Adrenal gland (tissue), 12 donors: Measurements from ENCODE around the gene PTK6. TPM values are rescaled to one million over a fixed set of nuclear protein-coding genes. Genes with fewer than 3 reads are reported as not detected.

Source experiments
- DNase-seq, 7 donors: peaks; one replicate each; pipeline ENCODE4 v3.0.0-alpha.2; 2019 to 2020
- H3K27ac ChIP-seq, 5 donors: fragments of 200-600 bp; sonication (generic) in 4 of 5; 1 replicate in 3 of 5; 2 replicates in 2 of 5; pipeline versions ENCODE4 v1.5.1 to v1.8.0; 2016 to 2020; ENCODE audit warnings: mild to moderate bottlenecking in 1 of 5
- H3K27me3 ChIP-seq: fragments of 200-600 bp; 2 replicates; pipeline ENCODE4 v1.8.0; 2021
- H3K36me3 ChIP-seq, 2 donors: fragments of 200-600 bp; replicated peaks in 1 of 2; 1 replicate in 1 of 2; 2 replicates in 1 of 2; pipeline versions ENCODE4 v1.5.1 to v1.8.0; 2018 to 2022
- H3K4me1 ChIP-seq, 2 donors: fragments of 200-600 bp; replicated peaks in 1 of 2; 1 replicate in 1 of 2; 2 replicates in 1 of 2; pipeline versions ENCODE4 v1.5.1 to v1.8.0; 2018 to 2021
- H3K4me3 ChIP-seq, 4 donors: fragments of 200-600 bp; sonication (generic) in 3 of 4; one replicate each; pipeline ENCODE4 v1.5.1; 2016 to 2018
- H3K9me3 ChIP-seq, 3 donors: fragments of 200-600 bp; sonication (generic) in 1 of 3; replicated peaks in 1 of 3; 1 replicate in 2 of 3; 2 replicates in 1 of 3; pipeline versions ENCODE4 v1.5.1 to v1.8.0; 2016 to 2021
- POLR2A ChIP-seq, 2 donors: fragments of 450-650 bp; IDR thresholded peaks; one replicate each; pipeline ENCODE4 v1.6.1; 2017; ENCODE audit warnings: antibody characterized with exemption in 2 of 2, mild to moderate bottlenecking in 2 of 2, moderate library complexity in 1 of 2
- WGBS, 4 donors: extraction: QIAGEN DNeasy Blood & Tissue Kit in 2 of 4; methylation state at CpG; one replicate each; pipeline versions ENCODE4 v1.1.5 to v1.1.7; 2013 to 2017; 5-methylcytosine and 5-hydroxymethylcytosine counted together
- intact Hi-C, 2 donors: fragments of 100-400 bp; cut with DNase I; formaldehyde crosslinking; loops; one replicate each; pipeline versions ENCODE4 v1.14.1 to v1.15.0; 2022 to 2023
- polyA plus RNA-seq, 3 donors: library from polyadenylated mRNA; stranded (reverse); fragments of 200-250 nt in 2 of 3; fragments of 350-450 nt in 1 of 3; fragmentation: Illumina TruSeq in 1 of 3; extraction: RNeasy Lipid Tissue Mini Kit (QIAGEN cat#74804) in 1 of 3; gene quantifications; one replicate each; pipeline ENCODE4 v1.2.3, GENCODE V29; 2013 to 2014
- total RNA-seq, 9 donors: library from RNA; depleted of rRNA in 4 of 9; stranded (reverse); fragments of >200 nt in 4 of 9; fragments of 120-200 nt in 1 of 9; fragmentation: NEBNext Ultra II Directional in 1 of 9; extraction: Animal tissue kit (Norgen Biotek cat#: 25700) in 1 of 9; gene quantifications; one replicate each; pipeline versions ENCODE4 v1.1.0 to v1.2.4, GENCODE V29; 2013 to 2023
- TF ChIP-seq, protein P1 (sequence below), 6 experiments: fragments of 450-650 bp in 4 of 6; fragments of 200-600 bp in 2 of 6; sonication (generic) in 1 of 6; IDR thresholded peaks; 1 replicate in 5 of 6; 2 replicates in 1 of 6; pipeline versions ENCODE4 v1.5.1 to v1.8.0; 2016 to 2021; ENCODE audit warnings: antibody characterized with exemption in 6 of 6, mild to moderate bottlenecking in 2 of 6, moderate library complexity in 1 of 6
- donor health status: healthy with polysubstance abuse.
- donor health status: Bipolar disorder and iron deficiency.
- donor health status: DM: yes; HTN: yes; CAD: no.
- donor health status: DM: no; HTN: no; CAD: no.
- donor health status: DM: no; HTN: no; CAD: no.
- donor health status: DM: yes; HTN: yes; CAD: no.

The PTK6 gene
- total and polyA plus RNA-seq, 12 donors = 0.19 to 0.72 (median 0.36) TPM; not detected in 5

DNA sequence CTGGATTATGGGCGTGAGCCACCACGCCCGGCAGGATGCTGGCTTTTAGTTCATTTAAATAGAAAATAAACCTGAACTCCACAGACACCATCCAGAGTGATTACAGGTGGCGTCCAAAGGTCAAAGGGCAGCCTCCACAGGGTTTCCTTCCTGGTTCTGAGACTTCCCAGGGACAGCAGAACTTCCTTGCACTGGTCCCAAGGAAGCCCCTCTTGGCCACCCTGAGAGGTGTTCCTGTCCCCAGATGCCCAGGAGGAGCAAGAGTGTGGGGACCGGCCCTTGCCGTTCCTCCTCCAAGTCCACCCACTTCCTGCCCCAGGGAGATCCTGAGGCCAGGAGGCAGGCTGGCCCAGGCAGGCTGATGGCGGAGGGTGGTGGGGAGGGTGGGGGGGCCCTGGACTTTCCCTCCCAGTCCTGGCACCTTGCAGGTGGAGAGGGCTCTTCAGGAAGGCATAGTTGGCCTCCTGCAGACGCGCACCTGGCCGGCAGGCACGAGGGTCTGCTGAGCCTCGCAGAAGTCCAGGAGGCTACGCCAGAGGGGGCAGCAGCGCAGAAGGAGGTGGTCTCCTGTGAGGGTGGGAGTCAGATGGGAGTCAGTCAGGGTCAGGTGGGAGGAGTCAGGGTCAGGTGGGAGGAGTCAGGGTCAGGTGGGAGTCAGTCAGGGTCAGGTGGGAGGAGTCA is 21.8 kb upstream of the PTK6 start:
- Histone ChIP-seq H3K36me3 (peaks cover 0 to 32% of the 10 kb centered on the region in 2 donors), H3K4me1 (peaks cover 0 to under 1% of the 10 kb centered on the region in 2 donors), H3K27me3 (no peaks in the 10 kb centered on the region), H3K4me3 (no peak overlapping the region), H3K27ac (no peak overlapping the region), H3K9me3 (no peaks in the 10 kb centered on the region)
- no peak for TF ChIP-seq POLR2A (IDR thresholded peaks at IDR 0.05)
- TF ChIP-seq, protein P1, sequence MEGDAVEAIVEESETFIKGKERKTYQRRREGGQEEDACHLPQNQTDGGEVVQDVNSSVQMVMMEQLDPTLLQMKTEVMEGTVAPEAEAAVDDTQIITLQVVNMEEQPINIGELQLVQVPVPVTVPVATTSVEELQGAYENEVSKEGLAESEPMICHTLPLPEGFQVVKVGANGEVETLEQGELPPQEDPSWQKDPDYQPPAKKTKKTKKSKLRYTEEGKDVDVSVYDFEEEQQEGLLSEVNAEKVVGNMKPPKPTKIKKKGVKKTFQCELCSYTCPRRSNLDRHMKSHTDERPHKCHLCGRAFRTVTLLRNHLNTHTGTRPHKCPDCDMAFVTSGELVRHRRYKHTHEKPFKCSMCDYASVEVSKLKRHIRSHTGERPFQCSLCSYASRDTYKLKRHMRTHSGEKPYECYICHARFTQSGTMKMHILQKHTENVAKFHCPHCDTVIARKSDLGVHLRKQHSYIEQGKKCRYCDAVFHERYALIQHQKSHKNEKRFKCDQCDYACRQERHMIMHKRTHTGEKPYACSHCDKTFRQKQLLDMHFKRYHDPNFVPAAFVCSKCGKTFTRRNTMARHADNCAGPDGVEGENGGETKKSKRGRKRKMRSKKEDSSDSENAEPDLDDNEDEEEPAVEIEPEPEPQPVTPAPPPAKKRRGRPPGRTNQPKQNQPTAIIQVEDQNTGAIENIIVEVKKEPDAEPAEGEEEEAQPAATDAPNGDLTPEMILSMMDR (IDR thresholded peaks at IDR 0.05) = no peak
- WGBS, 4 donors = 95 to 99% (median 96%) methylated on average over 11 to 14 of the region's 14 CpGs
- DNase-seq = no peak
- intact Hi-C loops = no loop called here

DNA sequence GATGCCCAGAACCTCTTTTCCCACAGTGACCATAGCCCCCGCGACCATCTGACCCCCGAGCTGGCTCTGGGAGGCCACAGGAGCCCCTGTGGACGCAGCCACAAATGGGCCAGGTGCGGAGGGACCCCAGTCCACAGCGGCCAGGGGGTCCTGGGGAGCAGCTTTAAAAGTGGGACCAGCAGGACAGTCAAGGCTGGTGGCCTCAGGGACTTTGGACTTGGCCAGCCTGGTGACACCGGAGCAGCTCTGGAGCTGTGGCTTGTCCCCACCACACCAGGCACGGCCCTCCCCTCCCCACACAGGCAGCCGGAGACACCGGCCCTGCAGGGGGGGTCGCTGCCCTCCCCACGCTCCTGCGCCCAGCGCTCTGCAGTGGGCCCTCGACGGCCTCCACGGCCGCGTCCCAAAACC is 20.3 kb upstream of the PTK6 start:
- no peak for TF ChIP-seq POLR2A (IDR thresholded peaks at IDR 0.05)
- TF ChIP-seq, protein P1 (IDR thresholded peaks at IDR 0.05) = no peak
- no peak for DNase-seq
- no peak overlapping the region for H3K27ac ChIP-seq
- intact Hi-C loops = no loop called here
- H3K27me3 ChIP-seq = no peaks in the 10 kb centered on the region
- no peak overlapping the region for H3K4me3 ChIP-seq
- peaks cover 0 to 20% of the 10 kb centered on the region in 2 donors for H3K36me3 ChIP-seq
- peaks cover 0 to 4% of the 10 kb centered on the region in 2 donors for H3K4me1 ChIP-seq
- H3K9me3 ChIP-seq = no peaks in the 10 kb centered on the region
- 91 to 92% (median 92%) methylated on average over 9 to 19 of the region's 19 CpGs for WGBS, 4 donors

DNA sequence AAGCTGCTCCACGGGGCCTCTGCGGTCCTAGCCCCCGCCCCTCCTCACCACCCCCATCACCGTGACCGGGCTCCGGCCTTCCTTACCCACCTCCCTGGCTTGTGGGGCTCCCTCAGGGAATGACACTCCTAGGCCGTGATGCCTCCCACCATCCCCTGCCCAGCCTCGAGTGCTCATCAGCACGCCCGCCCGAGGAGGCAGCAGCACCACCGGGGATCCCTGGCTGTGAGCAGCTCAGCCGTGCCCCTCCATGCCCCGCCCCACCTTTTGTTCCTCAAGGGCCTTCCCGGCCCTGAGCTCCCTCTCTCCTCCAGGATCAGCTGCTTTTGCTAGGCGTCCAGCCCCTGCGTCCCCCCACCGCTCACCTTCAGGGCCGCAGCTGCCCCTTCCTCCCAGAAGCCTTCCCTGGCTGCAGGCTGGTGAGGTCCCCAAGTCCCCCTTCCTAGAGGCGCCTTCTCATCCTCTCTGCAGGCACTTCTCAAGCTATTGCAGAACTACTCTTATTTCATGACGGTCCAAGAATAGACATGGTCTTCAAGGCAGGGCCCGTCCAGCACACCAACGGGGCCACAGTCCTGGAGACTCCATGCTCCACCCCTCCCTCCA is 19.8 kb upstream of the PTK6 start:
- H3K4me3 ChIP-seq = no peak overlapping the region
- TF ChIP-seq, protein P1 (IDR thresholded peaks at IDR 0.05) = no peak
- TF ChIP-seq POLR2A (IDR thresholded peaks at IDR 0.05) = no peak
- no peak for DNase-seq
- H3K9me3 ChIP-seq = no peaks in the 10 kb centered on the region
- intact Hi-C loops = no loop called here
- H3K27me3 ChIP-seq = no peaks in the 10 kb centered on the region
- peaks cover 0 to 15% of the 10 kb centered on the region in 2 donors for H3K36me3 ChIP-seq
- 77 to 81% (median 80%) methylated on average over 15 to 23 of the region's 23 CpGs for WGBS, 4 donors
- peaks cover 0 to 4% of the 10 kb centered on the region in 2 donors for H3K4me1 ChIP-seq
- no peak overlapping the region for H3K27ac ChIP-seq

DNA sequence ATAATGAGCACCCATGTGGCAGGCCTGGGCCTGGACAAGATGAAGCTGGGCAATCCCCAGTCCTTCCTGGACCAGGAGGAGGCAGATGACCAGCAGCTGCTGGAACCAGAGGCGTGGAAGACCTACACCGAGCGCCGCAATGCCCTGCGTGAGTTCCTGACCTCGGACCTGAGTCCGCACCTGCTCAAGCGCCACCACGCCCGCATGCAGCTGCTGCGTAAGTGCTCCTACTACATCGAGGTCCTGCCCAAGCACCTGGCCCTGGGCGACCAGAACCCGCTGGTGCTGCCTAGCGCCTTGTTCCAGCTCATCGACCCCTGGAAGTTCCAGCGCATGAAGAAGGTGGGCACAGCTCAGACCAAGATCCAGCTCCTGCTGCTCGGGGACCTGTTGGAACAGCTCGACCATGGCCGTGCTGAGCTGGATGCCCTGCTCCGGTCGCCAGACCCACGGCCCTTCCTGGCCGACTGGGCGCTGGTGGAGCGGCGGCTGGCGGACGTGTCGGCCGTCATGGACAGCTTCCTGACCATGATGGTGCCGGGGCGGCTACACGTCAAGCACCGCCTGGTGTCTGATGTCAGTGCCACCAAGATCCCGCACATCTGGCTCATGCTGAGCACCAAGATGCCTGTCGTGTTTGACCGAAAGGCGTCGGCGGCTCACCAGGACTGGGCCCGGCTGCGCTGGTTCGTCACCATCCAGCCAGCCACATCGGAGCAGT is 18.6 kb upstream of the PTK6 start:
- no peaks in the 10 kb centered on the region for H3K27me3 ChIP-seq
- peaks cover 0 to 10% of the 10 kb centered on the region in 2 donors for H3K36me3 ChIP-seq
- intact Hi-C loops = no loop called here
- 94 to 97% (median 96%) methylated on average over 13 to 45 of the region's 45 CpGs for WGBS, 4 donors
- H3K27ac ChIP-seq = no peak overlapping the region
- no peaks in the 10 kb centered on the region for H3K9me3 ChIP-seq
- DNase-seq = no peak
- no peak overlapping the region for H3K4me3 ChIP-seq
- TF ChIP-seq, protein P1 (IDR thresholded peaks at IDR 0.05) = no peak
- no peak for TF ChIP-seq POLR2A (IDR thresholded peaks at IDR 0.05)
- H3K4me1 ChIP-seq = peaks cover 0 to 4% of the 10 kb centered on the region in 2 donors
